ENCODE measurements around the gene SDK2. TPM values are rescaled to one million over a fixed set of nuclear protein-coding genes. Genes with fewer than 3 reads are reported as not detected.

The SDK2 gene
- polyA plus RNA-seq, 3 donors: 0.01 TPM; not detected in 2

GRCh38 chr17:73561111-73561510 lies 83.1 kb downstream of the SDK2 start:
- Histone ChIP-seq H2AFZ (ENCODE audit: insufficient read depth, low read depth, low read length, poor library complexity, severe bottlenecking) (no peak overlapping the region), H3K36me3 (replicated peaks in 1 of 2; ENCODE audit: control insufficient read depth in 1 of 2, insufficient read depth in 2 of 2, low read length in 2 of 2) (no peaks in the 10 kb centered on the region), H3K4me1 (ENCODE audit: control insufficient read depth in 1 of 2, insufficient read depth in 2 of 2, low read length in 2 of 2) (no peaks in the 10 kb centered on the region), H3K27ac (ENCODE audit: low read depth in 1 of 2, low read length in 2 of 2) (no peak overlapping the region), H3K27me3 (ENCODE audit: control insufficient read depth in 2 of 2, insufficient read depth in 2 of 2, low read length in 2 of 2) (no peaks in the 10 kb centered on the region), H3K9me3 (replicated peaks in 1 of 2; ENCODE audit: control insufficient read depth in 1 of 2, insufficient read depth in 1 of 2, low read length in 2 of 2) (no peaks in the 10 kb centered on the region), H3K4me2 (replicated peaks; ENCODE audit: extremely low read depth, low read length, poor library complexity, severe bottlenecking) (no peak overlapping the region), H4K20me1 (ENCODE audit: insufficient read depth, low read length) (no peaks in the 10 kb centered on the region), H3K79me2 (ENCODE audit: insufficient read depth, low read length) (no peaks in the 10 kb centered on the region), H3K4me3 (replicated peaks in 1 of 3; ENCODE audit: low read depth in 2 of 3, low read length in 3 of 3) (no peak overlapping the region), H3K9ac (ENCODE audit: insufficient read depth, low read length, poor library complexity, severe bottlenecking) (no peak overlapping the region)
- Mint-ChIP-seq H3K27me3 (ENCODE audit: low read depth in 3 of 3) (peaks cover 0 to 5% (median 5%) of the 10 kb centered on the region in 3 donors), H3K27ac (no peak overlapping the region), H3K36me3 (no peaks in the 10 kb centered on the region), H3K4me3 (no peak overlapping the region), H3K4me1 (peaks cover 2% of the 10 kb centered on the region), H3K9me3 (no peaks in the 10 kb centered on the region)
- no peak for DNase-seq
- 66% methylated on average over 3 of the region's 9 CpGs for WGBS (ENCODE audit: insufficient coverage)
- intact Hi-C loops (cut with micrococcal nuclease): no loop called here
- TF ChIP-seq CTCF (IDR thresholded peaks at IDR 0.05): no peak

GRCh38 chr17:73560661-73561060 lies 83.6 kb downstream of the SDK2 start:
- no peak for DNase-seq
- Histone ChIP-seq H3K36me3 (replicated peaks in 1 of 2; ENCODE audit: control insufficient read depth in 1 of 2, insufficient read depth in 2 of 2, low read length in 2 of 2) (no peaks in the 10 kb centered on the region), H3K9ac (ENCODE audit: insufficient read depth, low read length, poor library complexity, severe bottlenecking) (no peak overlapping the region), H3K4me1 (ENCODE audit: control insufficient read depth in 1 of 2, insufficient read depth in 2 of 2, low read length in 2 of 2) (no peaks in the 10 kb centered on the region), H3K4me2 (replicated peaks; ENCODE audit: extremely low read depth, low read length, poor library complexity, severe bottlenecking) (no peak overlapping the region), H3K27ac (ENCODE audit: low read depth in 1 of 2, low read length in 2 of 2) (no peak overlapping the region), H2AFZ (ENCODE audit: insufficient read depth, low read depth, low read length, poor library complexity, severe bottlenecking) (no peak overlapping the region), H4K20me1 (ENCODE audit: insufficient read depth, low read length) (no peaks in the 10 kb centered on the region), H3K4me3 (replicated peaks in 1 of 3; ENCODE audit: low read depth in 2 of 3, low read length in 3 of 3) (no peak overlapping the region), H3K27me3 (ENCODE audit: control insufficient read depth in 2 of 2, insufficient read depth in 2 of 2, low read length in 2 of 2) (no peaks in the 10 kb centered on the region), H3K9me3 (replicated peaks in 1 of 2; ENCODE audit: control insufficient read depth in 1 of 2, insufficient read depth in 1 of 2, low read length in 2 of 2) (no peaks in the 10 kb centered on the region), H3K79me2 (ENCODE audit: insufficient read depth, low read length) (no peaks in the 10 kb centered on the region)
- H3K9me3 Mint-ChIP-seq: no peaks in the 10 kb centered on the region
- H3K27ac Mint-ChIP-seq: no peak overlapping the region
- TF ChIP-seq CTCF (IDR thresholded peaks at IDR 0.05): no peak
- WGBS (ENCODE audit: insufficient coverage): 47% methylated on average over 3 of the region's 6 CpGs
- intact Hi-C loops (cut with micrococcal nuclease): no loop called here
- no peak overlapping the region for H3K4me3 Mint-ChIP-seq
- H3K27me3 Mint-ChIP-seq (ENCODE audit: low read depth in 3 of 3): peaks cover 1 to 9% (median 6%) of the 10 kb centered on the region in 3 donors
- H3K4me1 Mint-ChIP-seq: peaks cover 2% of the 10 kb centered on the region
- no peaks in the 10 kb centered on the region for H3K36me3 Mint-ChIP-seq
